Loucy (cell line): ENCODE results near the gene SDCBP2.

ENCODE experiments used
- H2AFZ ChIP-seq: fragments of 200-600 bp; sonication (generic); 2 replicates; pipeline ENCODE4 v1.6.0; 2016; ENCODE audit warnings: antibody characterized with exemption, mild to moderate bottlenecking, low read length, moderate library complexity
- H3F3A ChIP-seq: fragments of 200-600 bp; 2 replicates; pipeline ENCODE4 v1.6.0; 2016; ENCODE audit warnings: antibody characterized with exemption, low read depth, mild to moderate bottlenecking
- H3K27me3 ChIP-seq: fragments of 200-600 bp; sonication (generic); 2 replicates; pipeline ENCODE4 v1.6.1; 2014; ENCODE audit warnings: low read length, mild to moderate bottlenecking; ENCODE audit not compliant: insufficient read depth, poor library complexity, severe bottlenecking
- H3K36me3 ChIP-seq: fragments of 200-600 bp; sonication (generic); 2 replicates; pipeline ENCODE4 v1.6.1; 2016; ENCODE audit warnings: low read length; ENCODE audit not compliant: insufficient read depth
- H3K4me1 ChIP-seq: fragments of 200-600 bp; sonication (generic); 2 replicates; pipeline ENCODE4 v1.5.1; 2014; ENCODE audit warnings: low read length, mild to moderate bottlenecking; ENCODE audit not compliant: insufficient read depth, poor library complexity, severe bottlenecking
- H3K4me2 ChIP-seq: fragments of 200-600 bp; sonication (generic); 2 replicates; pipeline ENCODE4 v1.6.0; 2014; ENCODE audit warnings: antibody characterized with exemption, low read length, low read depth, mild to moderate bottlenecking; ENCODE audit not compliant: poor library complexity, severe bottlenecking
- H3K4me3 ChIP-seq: fragments of 200-600 bp; sonication (generic); 2 replicates; pipeline ENCODE4 v1.5.1; 2014; ENCODE audit warnings: low read length, mild to moderate bottlenecking, mixed read lengths; ENCODE audit not compliant: poor library complexity, severe bottlenecking
- H3K79me2 ChIP-seq: fragments of 200-600 bp; sonication (generic); 2 replicates; pipeline ENCODE4 v1.6.1; 2014; ENCODE audit warnings: low read length; ENCODE audit not compliant: insufficient read depth
- H3K9ac ChIP-seq: fragments of 200-600 bp; sonication (generic); 2 replicates; pipeline ENCODE4 v1.6.0; 2014; ENCODE audit warnings: mild to moderate bottlenecking, low read depth, low read length, moderate library complexity; ENCODE audit not compliant: poor library complexity, severe bottlenecking
- H3K9me2 ChIP-seq: fragments of 200-600 bp; sonication (generic); replicated peaks from 2 replicates; pipeline ENCODE4 v1.6.1; 2016; ENCODE audit warnings: low read depth, low read length, mixed read lengths
- H3K9me3 ChIP-seq: fragments of 200-600 bp; sonication (generic); 2 replicates; pipeline ENCODE4 v1.6.1; 2014; ENCODE audit warnings: mild to moderate bottlenecking, antibody characterized with exemption, low read length, low read depth; ENCODE audit not compliant: insufficient read depth
- H4K20me1 ChIP-seq: fragments of 200-600 bp; sonication (generic); 2 replicates; pipeline ENCODE4 v1.6.0; 2014; ENCODE audit warnings: antibody characterized with exemption, low read length, mild to moderate bottlenecking; ENCODE audit not compliant: insufficient read depth, poor library complexity, severe bottlenecking
- CTCF ChIP-seq: fragments of 200-600 bp; sonication (generic); conservative IDR thresholded peaks from 2 replicates; pipeline ENCODE4 v1.5.1; 2014; ENCODE audit warnings: mild to moderate bottlenecking, antibody characterized with exemption, low read length
- EZH2phosphoT487 ChIP-seq: fragments of 200-600 bp; IDR thresholded peaks from 2 replicates; pipeline ENCODE4 v1.6.1; 2018; ENCODE audit warnings: antibody characterized with exemption, mild to moderate bottlenecking, moderate library complexity, borderline replicate concordance

The SDCBP2 gene

GRCh38 chr20:1328680-1329330 is at the start of gene SDCBP2:
SDCBP2 (minus strand) TSS chr20:1329139; CDS start chr20:1320416, 8,723 bp downstream.
- H3K9me3 ChIP-seq: no peaks in the 10 kb centered on the region
- no peaks in the 10 kb centered on the region for H4K20me1 ChIP-seq
- no peak for TF ChIP-seq EZH2phosphoT487
- no peak for TF ChIP-seq CTCF
- peaks cover 31% of the 10 kb centered on the region for H3K79me2 ChIP-seq
- no peak within 1 kb of the TSS for H3K4me3 ChIP-seq
- H3K36me3 ChIP-seq: no peaks in the 10 kb centered on the region
- no peaks in the 10 kb centered on the region for H3K27me3 ChIP-seq
- H3K4me2 ChIP-seq: peak within 1 kb of the TSS; percentile 98
- peak within 1 kb of the TSS; percentile 99 for H3K9ac ChIP-seq
- H3K4me1 ChIP-seq: peaks cover 53% of the 10 kb centered on the region
- H2AFZ ChIP-seq: no peak within 1 kb of the TSS
- H3F3A ChIP-seq: no peaks in the 10 kb centered on the region
- H3K9me2 ChIP-seq: no peaks in the 10 kb centered on the region

DNA sequence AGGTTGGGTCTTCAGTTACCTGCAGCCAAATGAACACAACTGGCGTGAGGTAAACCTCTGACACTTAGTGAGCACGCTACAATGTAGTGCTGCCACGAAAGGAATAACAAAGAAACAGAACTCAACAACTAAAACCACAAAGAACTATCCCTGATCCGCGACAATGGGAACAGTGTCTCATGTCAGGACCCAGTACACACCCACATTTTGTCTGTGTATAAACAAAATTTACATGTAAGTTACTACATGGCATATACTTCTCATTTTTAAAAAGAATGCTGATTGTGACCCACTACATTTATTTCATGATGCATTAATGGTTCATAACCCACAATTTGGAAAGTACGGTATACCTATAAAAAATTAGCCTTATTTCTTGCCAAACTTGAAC is 49.8 kb upstream of the SDCBP2 start:
- H2AFZ ChIP-seq: no peak overlapping the region
- no peak overlapping the region for H3K4me3 ChIP-seq
- H3K9me3 ChIP-seq: no peaks in the 10 kb centered on the region
- no peak overlapping the region for H3K4me2 ChIP-seq
- H3K4me1 ChIP-seq: peaks cover 42% of the 10 kb centered on the region
- no peaks in the 10 kb centered on the region for H3F3A ChIP-seq
- peaks cover 94% of the 10 kb centered on the region for H4K20me1 ChIP-seq
- peaks cover 97% of the 10 kb centered on the region for H3K79me2 ChIP-seq
- H3K9ac ChIP-seq: no peak overlapping the region
- H3K36me3 ChIP-seq: peaks cover 17% of the 10 kb centered on the region
- no peaks in the 10 kb centered on the region for H3K9me2 ChIP-seq
- H3K27me3 ChIP-seq: no peaks in the 10 kb centered on the region
- TF ChIP-seq EZH2phosphoT487 (no peak), CTCF (no peak)

GRCh38 chr20:1377984-1378734 is 49.2 kb upstream of the SDCBP2 start:
- Histone ChIP-seq H3K4me1 (peaks cover 42% of the 10 kb centered on the region), H3K9me3 (no peaks in the 10 kb centered on the region), H3K36me3 (peaks cover 23% of the 10 kb centered on the region), H3F3A (no peaks in the 10 kb centered on the region), H3K9me2 (no peaks in the 10 kb centered on the region), H3K4me2 (no peak overlapping the region), H2AFZ (no peak overlapping the region), H3K79me2 (peaks cover 96% of the 10 kb centered on the region), H4K20me1 (peaks cover 93% of the 10 kb centered on the region), H3K4me3 (no peak overlapping the region), H3K9ac (no peak overlapping the region), H3K27me3 (no peaks in the 10 kb centered on the region)
- no peak for TF ChIP-seq EZH2phosphoT487
- no peak for TF ChIP-seq CTCF
